Amygdala (tissue), 56 donors: ENCODE measurements around the gene INPP4B.

ENCODE experiments used
- DNase-seq, 56 donors: peaks; one replicate each; lab custom pipeline; 2025; lab: John Stamatoyannopoulos, UW

Gene INPP4B

DNA sequence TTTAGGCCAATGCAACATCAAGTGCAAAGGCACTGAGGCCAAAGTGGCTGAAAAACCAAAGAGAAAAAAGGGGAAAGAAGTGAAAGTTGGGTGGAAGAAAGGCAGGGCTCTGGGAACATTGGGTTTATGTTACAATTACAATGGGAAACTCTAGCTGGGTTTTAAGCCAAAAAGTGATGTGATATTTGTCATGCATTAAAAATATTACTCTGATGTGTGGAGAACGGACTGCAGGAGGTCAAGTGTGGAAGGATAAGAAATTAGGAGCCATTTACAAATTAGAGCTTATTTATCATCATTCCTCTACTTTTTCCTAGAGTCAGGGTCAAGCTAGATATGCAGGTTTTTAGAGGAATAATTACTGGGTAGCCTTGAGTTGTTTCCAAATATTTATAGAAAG lies 516.8 kb downstream of the INPP4B start:
- DNase-seq, result no peak

DNA sequence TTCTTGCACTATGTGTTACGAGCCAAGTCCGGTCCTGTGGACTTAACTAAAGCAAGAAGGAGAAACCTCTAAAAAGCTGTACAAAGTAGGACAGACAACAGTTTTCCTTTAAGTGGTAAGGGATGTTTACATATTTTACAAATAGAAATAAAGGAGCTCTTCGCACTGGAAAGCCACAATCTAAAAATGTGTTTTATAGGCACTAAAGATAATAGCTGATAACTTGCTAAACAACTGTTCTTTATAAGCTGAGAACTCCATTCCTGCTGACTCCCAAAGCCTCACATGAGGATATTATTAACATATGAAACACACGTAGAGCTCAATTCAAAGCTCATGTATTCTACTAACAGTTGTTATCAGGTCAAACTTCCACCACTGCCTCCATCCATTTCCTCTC lies 519.9 kb downstream of the INPP4B start:
- no peak for DNase-seq

DNA sequence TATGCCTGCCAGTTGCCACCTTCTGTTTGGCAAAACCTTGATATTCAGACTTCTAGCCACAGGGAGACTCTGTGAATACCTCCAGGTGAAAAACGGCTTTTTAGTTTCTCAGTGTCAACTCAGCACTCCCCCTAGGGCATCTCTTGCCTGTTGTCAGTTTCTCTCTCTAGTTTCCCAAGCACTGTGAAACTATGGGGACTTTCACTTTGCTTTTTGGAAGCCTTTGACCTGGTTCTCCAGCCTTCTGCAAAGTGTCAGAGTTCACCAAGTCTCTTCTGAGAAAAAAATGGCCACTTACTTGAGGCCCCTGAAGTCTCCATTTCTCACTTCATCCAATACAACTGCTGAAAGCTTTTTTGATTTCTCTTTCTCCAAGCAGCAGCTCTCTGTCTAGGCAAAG lies 521.5 kb downstream of the INPP4B start:
- no peak for DNase-seq

DNA sequence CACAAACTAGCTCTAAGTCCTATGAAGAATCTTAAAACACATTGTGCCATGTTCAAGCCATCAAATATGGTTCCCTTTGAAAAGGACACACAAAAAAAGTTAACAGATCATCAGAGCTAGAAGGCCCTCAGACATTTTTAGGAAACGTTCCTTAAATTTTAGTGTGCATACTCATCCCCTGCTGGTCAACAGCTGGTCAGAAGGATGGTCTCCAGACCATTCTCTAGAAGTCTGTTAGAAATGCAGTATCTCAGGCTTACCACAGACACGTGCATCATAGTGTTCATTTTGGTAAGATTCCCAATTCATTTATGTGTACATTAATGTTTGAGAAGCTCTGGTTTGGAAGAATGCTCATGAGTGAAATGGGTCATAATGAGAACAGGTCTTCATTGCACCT lies 523.1 kb downstream of the INPP4B start:
- no peak for DNase-seq

DNA sequence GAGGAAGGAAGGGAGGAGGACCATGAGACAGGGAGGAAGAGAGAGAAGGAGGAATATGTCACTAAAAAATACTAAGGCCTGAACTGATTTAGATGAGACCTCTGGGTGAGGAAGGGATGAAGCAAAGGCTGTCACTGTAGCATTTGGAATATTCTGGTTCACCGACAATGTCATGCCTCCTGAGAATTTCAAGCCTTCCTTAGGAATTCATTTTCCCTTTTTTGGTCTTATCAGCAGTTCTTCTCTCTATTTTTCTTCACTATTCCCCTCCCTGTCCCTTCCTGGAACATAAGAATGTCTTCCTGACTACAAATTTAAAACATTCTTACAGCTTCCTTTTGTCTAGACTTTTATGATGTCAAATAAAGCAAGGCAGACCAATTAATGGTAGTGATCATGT lies 527.8 kb downstream of the INPP4B start:
- DNase-seq, result no peak

DNA sequence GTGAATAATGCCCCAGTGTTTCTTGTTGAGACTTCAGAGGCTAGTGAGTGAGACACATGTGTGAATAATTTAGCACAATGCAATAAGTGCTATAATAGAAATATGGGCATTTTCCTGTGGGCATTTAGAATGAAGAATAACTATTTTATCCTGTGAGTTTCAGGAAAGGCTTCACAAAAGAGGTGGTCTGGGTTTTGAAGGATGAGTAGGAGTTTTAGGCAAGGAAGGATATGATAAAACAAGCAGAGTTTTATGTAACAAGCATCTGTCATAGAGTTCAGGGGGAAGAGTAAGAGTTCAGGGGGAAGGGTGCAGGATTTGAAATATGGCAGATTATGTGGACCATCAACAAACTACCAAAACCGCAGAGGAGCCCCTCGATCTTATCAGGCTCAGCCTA lies 529.2 kb downstream of the INPP4B start:
- no peak for DNase-seq

DNA sequence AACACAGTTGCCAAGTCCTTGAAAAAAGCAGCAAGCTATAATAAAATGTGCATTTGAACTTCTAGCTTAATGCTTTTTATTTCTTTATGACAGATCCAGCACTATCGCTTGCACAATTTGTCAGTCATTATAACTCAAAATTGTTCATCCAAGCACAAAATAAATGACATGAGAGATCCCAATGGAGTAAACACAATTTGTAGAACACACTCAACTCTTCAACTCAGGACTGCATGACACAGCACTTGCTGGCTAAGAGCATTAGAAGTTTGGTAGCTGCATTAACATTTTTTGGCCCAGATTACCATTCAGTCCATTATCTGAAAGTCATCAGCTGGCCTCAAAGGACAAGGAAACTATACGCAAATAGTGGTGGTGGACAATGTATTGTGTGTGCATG lies 530.1 kb downstream of the INPP4B start:
- no peak for DNase-seq

DNA sequence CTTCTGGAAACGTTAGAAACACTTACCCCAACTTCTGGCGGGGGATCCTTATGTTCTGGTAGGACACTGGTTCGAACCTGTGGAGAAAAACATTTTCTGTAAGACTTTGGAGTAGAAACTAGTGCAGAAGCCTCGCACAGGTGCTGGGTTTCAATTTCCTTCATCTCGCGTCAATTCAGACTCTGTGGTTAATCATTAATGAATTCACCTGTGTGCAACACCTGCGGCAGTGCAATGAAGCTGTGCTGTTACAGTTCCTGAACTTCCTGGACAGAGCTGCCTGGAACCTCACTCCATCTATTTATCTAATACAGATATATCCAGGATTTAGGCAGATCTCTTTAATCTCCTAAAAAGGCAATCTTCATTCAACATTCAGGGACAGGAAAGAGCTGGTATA lies 531.4 kb downstream of the INPP4B start:
- DNase-seq, result no peak

DNA sequence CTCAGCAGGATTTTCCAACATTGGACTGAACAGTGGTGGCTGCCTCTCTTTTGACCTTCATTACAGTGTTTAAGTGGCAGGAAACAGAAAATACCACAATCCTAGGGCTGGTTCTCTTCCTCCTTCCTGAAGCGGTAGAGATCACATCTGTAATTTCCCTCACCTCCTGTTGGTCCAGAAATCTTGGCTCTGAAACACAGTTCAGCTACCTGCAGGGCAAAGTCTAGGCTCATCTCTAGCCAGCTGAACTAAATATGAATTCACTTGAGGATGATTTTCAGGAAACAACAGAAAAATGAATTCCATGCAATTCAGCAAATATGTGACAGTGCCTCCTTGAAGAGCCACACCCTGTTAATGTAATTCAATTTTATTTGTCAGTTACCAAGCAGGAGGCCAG lies 531.9 kb downstream of the INPP4B start:
- DNase-seq, result no peak

DNA sequence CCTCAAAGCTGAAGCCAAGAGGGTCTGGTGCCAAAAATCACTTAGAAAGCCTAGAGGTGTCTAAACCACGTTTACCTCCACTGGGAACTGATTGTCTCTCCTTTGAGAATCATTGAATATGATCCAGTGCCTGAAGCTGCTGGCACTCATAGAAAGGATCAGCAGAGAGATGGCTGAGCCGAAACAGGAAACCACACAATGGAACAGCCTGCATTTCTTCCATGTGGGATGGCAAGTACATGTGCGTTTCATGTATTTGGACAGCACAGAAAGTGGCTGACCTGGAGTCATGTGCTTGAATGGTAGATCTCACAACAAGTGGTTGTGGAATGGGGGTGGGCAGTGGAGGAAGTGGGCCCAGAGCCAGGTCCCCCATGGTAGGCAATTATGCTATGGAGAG lies 533.7 kb downstream of the INPP4B start:
- DNase-seq, result no peak

DNA sequence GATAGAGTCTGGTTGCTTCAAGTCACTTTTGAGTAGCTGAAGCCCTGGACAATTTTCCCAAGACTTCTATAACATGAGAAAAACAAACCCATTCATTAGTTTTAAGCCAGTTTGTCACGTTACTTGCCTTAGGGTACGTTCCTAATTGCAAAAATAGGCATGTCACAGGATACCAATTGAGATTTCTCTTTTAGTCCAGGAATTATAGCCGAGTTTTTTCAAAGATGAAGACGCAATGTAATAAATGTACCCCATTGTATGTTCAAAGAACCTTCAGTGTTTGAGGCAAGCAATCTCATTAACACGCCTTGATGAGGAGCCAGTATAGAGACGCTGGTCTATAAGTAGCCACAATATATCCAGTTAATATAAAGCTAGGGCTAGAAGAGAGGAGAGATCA lies 534.2 kb downstream of the INPP4B start:
- no peak for DNase-seq

DNA sequence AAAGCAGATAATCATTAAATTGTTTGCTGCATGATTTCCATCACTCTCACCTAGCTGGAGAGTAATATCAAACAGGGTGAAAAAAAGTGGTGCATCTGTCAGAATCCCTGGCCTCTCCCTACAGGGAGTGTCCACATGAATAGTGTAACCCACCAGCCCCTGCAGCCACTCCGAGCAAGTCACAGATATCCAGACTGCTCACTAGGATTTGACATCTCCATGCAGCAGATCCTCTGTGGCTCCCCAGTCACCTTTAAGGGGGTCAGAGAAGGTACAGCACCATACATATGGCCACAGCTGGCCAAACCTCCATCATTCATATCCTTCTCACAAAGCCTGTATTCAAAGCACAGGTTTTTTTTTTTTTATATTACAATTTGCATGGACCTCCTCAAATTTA lies 536.3 kb downstream of the INPP4B start:
- DNase-seq, result no peak

DNA sequence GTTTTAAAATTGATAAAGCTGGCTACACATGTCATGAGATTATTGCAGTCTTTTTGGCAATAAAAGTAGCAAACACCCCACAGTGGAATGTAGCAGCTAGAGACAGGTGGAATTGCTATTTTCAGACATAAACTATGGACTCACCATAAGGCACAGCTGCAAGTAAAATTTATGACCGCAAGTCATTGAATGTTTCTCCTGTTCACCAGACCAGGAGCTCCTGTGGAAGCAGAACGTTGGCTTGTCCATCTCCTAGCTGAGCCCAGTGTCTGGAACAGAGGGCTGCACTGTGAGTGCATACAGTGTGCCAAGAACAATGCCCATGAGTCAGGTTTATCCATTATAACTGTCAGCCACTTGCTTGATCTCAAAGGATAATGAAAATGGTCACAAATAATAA lies 538.2 kb downstream of the INPP4B start:
- DNase-seq, result no peak

DNA sequence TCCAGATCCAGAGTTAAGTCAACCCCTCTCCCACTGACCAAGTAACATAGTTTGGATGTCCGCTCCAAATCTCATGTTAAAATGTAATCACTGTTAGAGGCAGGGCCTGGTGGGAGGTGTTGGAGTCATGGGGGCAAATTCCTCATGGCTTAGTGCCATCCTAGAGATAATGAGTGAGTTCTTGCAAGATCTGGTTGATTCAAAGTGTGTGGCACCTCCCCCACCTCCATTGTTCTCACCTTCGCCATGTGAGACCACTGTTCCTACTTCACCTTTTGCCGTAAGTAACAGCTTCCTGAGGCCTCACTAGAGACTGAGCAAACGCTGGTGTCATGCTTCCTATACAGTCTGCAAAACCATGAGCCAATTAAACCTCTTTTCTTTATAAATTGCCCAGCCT lies 548.8 kb downstream of the INPP4B start:
- DNase-seq, result no peak

DNA sequence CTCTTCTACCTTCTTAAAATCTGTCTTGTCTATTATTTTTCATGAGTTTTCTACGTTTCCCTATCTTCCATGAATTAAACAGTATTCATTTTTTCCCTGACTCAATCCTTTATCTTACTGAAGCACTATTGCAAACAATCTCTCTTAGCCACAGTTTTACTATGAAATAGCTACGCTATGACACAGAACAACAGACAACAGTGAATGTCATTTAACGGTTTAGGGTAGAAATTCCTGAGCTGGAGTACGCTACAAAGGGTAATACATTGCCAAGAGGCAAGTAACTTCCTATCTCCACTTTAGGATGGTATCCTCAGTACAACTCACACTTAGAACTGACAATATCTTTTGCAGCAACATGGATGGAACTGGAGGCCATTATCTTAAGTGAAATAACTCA lies 552.6 kb downstream of the INPP4B start:
- no peak for DNase-seq

DNA sequence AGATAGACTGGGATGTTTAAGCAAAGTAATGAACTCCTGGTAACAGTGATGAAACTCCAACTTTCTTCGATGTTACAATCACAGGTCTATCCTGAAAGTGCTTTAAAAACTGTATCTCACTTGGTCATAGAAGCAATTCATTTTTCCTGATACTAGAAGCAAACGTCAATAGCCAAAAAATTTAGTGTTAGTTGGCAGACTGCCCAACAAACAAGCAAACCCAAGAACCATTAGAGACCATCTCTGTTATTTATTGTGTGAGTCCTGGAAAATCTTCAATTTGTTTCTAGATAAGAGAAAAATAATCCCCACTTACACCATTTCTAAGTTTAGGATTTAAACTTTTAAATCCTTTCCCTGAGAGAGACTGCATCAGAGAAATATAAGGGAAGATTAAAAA lies 553.9 kb downstream of the INPP4B start:
- DNase-seq, result no peak

DNA sequence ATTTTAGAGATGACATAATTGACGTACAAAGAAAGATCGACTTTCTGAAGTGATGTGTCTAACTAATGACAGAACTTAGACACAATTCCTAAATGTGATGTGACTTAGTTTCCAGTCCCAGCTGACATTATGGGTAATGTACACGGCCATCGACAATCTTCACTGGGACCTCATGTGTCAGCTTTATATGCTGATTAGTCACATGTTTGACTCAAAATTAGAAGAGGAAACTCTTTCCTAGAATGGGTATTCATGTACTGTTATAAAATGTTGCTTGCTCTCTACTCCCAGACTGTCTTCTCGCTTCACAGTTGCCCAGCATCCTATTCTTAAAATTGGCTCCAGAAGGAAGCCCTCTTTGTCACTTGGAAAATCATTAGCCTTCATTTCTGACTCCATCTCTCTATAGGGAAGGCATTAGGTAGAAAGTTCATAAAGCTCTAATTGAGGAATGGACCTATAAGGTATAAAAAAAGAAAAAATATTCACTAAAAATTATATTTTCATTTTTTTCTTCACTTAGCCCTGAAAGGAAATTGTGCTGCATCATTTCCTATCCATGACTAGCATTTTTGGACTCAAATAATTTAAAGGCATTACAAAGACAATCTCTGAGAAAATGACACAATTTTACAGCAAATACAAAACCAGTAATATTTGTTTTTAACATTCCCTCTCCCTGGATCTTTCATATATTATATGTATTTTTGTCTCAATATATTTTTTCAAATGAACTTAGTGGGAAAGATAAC lies 554.6 kb downstream of the INPP4B start:
- no peak for DNase-seq

DNA sequence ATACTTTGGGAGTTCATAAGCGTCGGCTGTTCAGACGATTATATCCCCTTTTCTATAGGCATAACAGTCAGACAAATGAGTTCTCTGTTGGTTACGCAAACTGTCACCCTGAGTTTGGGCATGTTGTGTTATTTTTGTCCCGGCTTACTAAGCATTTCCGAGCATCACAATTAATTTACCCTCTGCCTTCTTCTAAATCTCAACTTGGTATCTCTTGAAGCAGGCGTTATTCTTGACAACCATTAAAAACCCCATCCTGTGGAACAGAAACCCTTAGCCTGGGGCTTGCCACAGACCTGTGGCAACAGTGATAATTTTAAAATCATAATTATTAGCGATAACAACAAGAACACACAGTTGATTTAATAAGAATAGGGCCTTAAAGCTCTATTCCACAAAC lies 558.7 kb downstream of the INPP4B start:
- DNase-seq, result no peak

DNA sequence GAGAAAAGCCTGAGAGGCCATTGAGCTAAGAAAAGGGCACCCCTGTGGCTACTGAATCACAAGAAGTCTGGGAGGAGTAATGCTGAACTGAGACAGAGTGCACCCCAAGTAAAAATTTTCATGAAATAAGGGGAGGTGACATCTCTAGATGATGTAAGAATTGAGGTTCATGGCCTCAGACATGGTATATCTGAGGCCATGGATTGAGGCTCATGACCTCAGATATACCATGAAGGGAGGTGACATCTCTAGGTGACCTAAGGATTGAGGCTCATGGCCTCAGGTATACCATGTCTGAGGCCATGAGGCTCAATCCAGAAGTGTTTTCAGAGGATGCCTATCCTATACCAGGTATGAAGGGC lies 560.9 kb downstream of the INPP4B start:
- DNase-seq, result no peak

DNA sequence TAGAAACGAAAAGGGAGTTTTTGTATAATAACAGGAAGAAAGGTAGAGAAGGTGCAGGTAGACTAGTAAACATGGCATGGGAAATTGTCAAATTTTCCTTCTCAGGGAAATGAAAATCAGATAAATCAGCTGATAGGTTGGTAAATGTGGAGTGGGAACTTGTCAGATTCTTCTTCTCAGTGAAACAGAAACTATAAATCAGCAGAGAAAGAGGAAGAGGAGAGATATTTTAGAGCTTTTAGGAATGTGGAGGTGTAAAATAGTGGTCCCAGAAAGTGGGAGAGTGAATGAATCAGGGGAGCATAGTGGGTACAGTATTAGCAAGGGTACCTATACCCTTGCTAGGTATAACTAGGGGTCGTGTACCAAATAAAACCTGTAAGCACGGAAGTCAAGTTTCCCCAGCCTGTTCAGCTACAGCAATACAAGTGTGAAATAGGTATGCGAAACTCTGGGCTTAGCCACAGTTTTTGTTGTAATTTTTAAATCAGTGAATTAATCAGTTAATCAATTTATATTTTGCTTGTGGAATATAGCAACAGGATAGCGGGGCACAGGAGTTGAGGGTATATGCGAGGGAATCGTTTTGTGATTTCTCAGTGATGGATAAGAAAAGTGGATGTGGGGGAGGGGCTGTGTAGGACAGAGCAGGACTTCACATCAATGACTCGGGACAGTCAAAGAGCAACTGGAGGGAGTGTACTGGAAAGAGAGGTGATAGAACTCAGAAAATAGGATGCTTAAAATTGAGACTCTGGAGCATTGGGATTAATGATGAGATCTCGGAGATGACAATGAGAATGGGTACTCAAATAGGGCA lies 561.5 kb downstream of the INPP4B start:
- no peak for DNase-seq

DNA sequence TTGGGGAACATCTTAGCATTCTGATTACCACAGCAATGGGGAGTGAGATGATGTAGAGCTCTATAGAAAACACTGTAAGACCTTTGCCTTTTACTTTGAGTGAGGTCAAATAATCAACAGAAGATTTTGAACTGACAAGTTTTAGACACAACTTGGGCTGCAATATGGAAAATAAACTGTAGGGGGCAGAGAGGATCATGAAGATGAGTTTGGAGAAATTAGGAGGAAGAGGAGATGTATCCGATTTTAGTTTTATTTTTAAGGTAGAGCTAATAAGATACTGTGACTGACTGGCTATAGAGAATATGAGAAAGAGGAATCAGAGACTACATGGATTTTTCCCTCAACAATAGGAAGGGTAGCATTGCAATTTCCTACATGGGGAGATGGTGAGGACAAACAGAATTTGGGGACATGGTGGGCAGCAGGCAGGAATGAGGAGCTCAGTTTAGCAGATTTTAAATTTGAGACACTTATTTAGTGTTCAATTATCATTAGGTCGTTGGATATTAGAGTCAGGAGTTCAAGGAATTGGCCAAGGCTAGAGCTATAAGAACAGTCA lies 563.1 kb downstream of the INPP4B start:
- no peak for DNase-seq

DNA sequence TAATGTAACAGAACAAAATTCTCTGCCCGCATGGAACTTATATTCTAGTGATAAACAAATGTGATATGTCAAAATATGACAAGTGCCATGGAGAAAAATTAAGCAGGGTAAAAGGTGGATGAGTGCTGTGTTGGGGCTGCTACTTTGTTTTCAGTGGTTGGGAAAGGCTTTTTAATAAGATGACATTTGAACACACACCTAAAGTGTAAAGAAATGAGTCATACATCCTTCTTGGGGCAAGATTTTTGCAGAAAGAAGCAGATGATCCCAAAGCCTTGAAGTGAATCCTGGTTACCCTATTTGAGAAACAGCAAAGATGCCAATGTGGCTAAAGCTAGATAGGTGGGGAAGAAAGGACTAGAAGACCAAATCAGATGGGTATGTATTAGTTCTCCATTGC lies 564.1 kb downstream of the INPP4B start:
- no peak for DNase-seq
